ENCODE measurements around the gene KCNH8. TPM values are rescaled to one million over a fixed set of nuclear protein-coding genes. Genes with fewer than 3 reads are reported as not detected.

The KCNH8 gene
- total and polyA plus RNA-seq, 2 experiments from 2014 or later = 0.97 to 1.1 TPM

- H3K79me2 ChIP-seq = no peaks in the 10 kb centered on the region
- no peak overlapping the region for H3K4me3 ChIP-seq
- no peaks in the 10 kb centered on the region for H3K9me2 ChIP-seq (replicated peaks; ENCODE audit: insufficient read depth)
- no peak overlapping the region for H3K4me2 ChIP-seq
- DNase-seq (ENCODE audit: low spot score) = no peak
- 70% methylated on average over 1 of the region's 1 CpG for WGBS (ENCODE audit: low lambda C conversion rate, missing lambda C conversion rate)
- H4K20me1 ChIP-seq (ENCODE audit: insufficient read depth, poor library complexity, severe bottlenecking) = no peaks in the 10 kb centered on the region
- H3K36me3 ChIP-seq (replicated peaks; ENCODE audit: insufficient read depth, low read depth) = no peaks in the 10 kb centered on the region
- H3K4me1 ChIP-seq (ENCODE audit: insufficient read depth) = no peaks in the 10 kb centered on the region
- no peak overlapping the region for H2AFZ ChIP-seq
- H3K9me3 ChIP-seq (ENCODE audit: low read depth) = no peaks in the 10 kb centered on the region
- TF ChIP-seq EZH2 (IDR thresholded peaks at IDR 0.05; ENCODE audit: borderline replicate concordance) (no peak), EZH2phosphoT487 (IDR thresholded peaks at IDR 0.05; ENCODE audit: low read depth, severe bottlenecking, unreplicated experiment) (no peak), CTCF (IDR thresholded peaks at IDR 0.05; ENCODE audit: poor library complexity) (no peak)
- H3K27me3 ChIP-seq = no peaks in the 10 kb centered on the region
- H3K27ac ChIP-seq = no peak overlapping the region
These were observed 383.1 kb downstream of the KCNH8 start for GRCh38 chr3:19531426-19531825.

DNA sequence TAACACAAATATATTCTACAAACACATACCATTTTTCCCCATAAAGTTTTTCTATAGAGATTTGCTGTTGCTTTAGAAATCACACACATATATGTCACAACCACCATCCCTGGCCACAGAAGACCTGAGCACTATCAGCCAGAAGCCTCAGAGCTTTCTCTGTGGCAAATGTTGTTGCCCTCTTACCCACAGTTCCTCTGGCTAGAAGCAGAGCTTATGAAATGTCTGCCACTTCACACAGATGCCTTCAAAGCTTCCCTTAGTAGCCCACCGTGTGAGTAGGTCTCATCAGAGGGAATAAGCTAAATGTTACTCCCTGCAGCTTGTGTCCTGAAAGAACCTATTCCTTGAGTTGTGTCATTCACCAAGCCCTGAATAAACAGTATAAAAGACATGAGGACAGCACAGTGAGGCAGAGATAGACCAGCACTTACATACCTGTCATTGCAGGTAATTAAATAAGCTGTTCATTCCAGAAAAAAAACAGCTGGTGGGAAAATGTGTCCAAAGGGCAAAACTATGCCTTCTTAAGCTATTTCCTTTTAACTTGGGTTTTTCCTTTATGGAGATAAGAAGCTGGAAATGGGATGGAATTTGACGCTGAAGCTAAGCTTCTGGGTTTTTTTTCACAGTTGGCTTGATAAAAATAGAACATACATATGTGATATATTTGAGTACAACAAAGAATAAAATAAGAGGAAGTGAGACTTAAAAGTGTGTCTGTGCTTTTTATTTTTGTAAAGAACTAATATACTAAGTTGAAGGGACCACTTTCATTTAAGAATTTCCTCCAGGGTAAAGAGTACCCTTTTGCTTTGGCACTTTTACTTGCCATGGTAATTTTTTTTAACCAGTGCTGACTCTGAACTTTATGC lies 391.4 kb downstream of the KCNH8 start:
- TF ChIP-seq CTCF (IDR thresholded peaks at IDR 0.05; ENCODE audit: poor library complexity) (no peak), EZH2phosphoT487 (IDR thresholded peaks at IDR 0.05; ENCODE audit: low read depth, severe bottlenecking, unreplicated experiment) (no peak), EZH2 (IDR thresholded peaks at IDR 0.05; ENCODE audit: borderline replicate concordance) (no peak)
- WGBS (ENCODE audit: low lambda C conversion rate, missing lambda C conversion rate) = 35% methylated on average over 2 of the region's 2 CpGs
- no peaks in the 10 kb centered on the region for H3K79me2 ChIP-seq

GRCh38 chr3:19540464-19540863 lies 392.2 kb downstream of the KCNH8 start:
- H3K79me2 ChIP-seq = no peaks in the 10 kb centered on the region
- H3K4me3 ChIP-seq = no peak overlapping the region
- no peaks in the 10 kb centered on the region for H3K27me3 ChIP-seq
- H3K9me3 ChIP-seq (ENCODE audit: low read depth) = no peaks in the 10 kb centered on the region
- DNase-seq (ENCODE audit: low spot score) = no peak
- H2AFZ ChIP-seq = no peak overlapping the region
- no peaks in the 10 kb centered on the region for H3K4me1 ChIP-seq (ENCODE audit: insufficient read depth)
- H3K36me3 ChIP-seq (replicated peaks; ENCODE audit: insufficient read depth, low read depth) = no peaks in the 10 kb centered on the region
- no peak for TF ChIP-seq EZH2 (IDR thresholded peaks at IDR 0.05; ENCODE audit: borderline replicate concordance)
- TF ChIP-seq CTCF (IDR thresholded peaks at IDR 0.05; ENCODE audit: poor library complexity) = no peak
- TF ChIP-seq EZH2phosphoT487 (IDR thresholded peaks at IDR 0.05; ENCODE audit: low read depth, severe bottlenecking, unreplicated experiment) = no peak
- H4K20me1 ChIP-seq (ENCODE audit: insufficient read depth, poor library complexity, severe bottlenecking) = no peaks in the 10 kb centered on the region
- H3K9me2 ChIP-seq (replicated peaks; ENCODE audit: insufficient read depth) = no peaks in the 10 kb centered on the region
- WGBS (ENCODE audit: low lambda C conversion rate, missing lambda C conversion rate) = 75% methylated on average over 3 of the region's 3 CpGs
- no peak overlapping the region for H3K4me2 ChIP-seq
- peak overlapping the region; percentile 35 for H3K27ac ChIP-seq

More for the DNA sequence above, 391.4 kb downstream of the KCNH8 start:
- H3K27ac ChIP-seq = peak overlapping the region; percentile 35
- no peaks in the 10 kb centered on the region for H4K20me1 ChIP-seq (ENCODE audit: insufficient read depth, poor library complexity, severe bottlenecking)
- H2AFZ ChIP-seq = no peak overlapping the region
- DNase-seq (ENCODE audit: low spot score) = peak; percentile 26
- no peaks in the 10 kb centered on the region for H3K9me3 ChIP-seq (ENCODE audit: low read depth)
- H3K9me2 ChIP-seq (replicated peaks; ENCODE audit: insufficient read depth) = no peaks in the 10 kb centered on the region
- H3K27me3 ChIP-seq = no peaks in the 10 kb centered on the region
- H3K4me3 ChIP-seq = no peak overlapping the region
- no peaks in the 10 kb centered on the region for H3K4me1 ChIP-seq (ENCODE audit: insufficient read depth)
- H3K4me2 ChIP-seq = no peak overlapping the region
- no peaks in the 10 kb centered on the region for H3K36me3 ChIP-seq (replicated peaks; ENCODE audit: insufficient read depth, low read depth)
